Measurements from ENCODE around the gene KRT2. TPM values are rescaled to one million over a fixed set of nuclear protein-coding genes. Genes with fewer than 3 reads are reported as not detected.

KRT2 gene
- total and polyA plus RNA-seq, 2 of the 4 experiments (the other 2 are of a cell fraction) = not detected

- DNase-seq = no peak
- Histone ChIP-seq H4K8ac (ENCODE audit: low read depth in 2 of 2, low read length in 2 of 2) (no peak overlapping the region), H3K4me1 (ENCODE audit: control insufficient read depth, insufficient read depth, low read length) (no peaks in the 10 kb centered on the region), H2AFZ (replicated peaks; ENCODE audit: low read length, poor library complexity) (no peak overlapping the region), H3K14ac (replicated peaks; ENCODE audit: low read depth, low read length) (no peak overlapping the region), H3K4me2 (ENCODE audit: low read depth, low read length) (no peak overlapping the region), H3K9me1 (ENCODE audit: insufficient read depth, low read length) (no peaks in the 10 kb centered on the region), H2BK120ac (ENCODE audit: low read depth, low read length) (no peak overlapping the region), H3K56ac (ENCODE audit: extremely low read depth, insufficient read depth, low read length) (no peak overlapping the region), H3K27me3 (ENCODE audit: control insufficient read depth, insufficient read depth, low read length) (peaks cover 21% of the 10 kb centered on the region), H3K27ac (ENCODE audit: insufficient read depth, low read length) (no peak overlapping the region), H3K79me1 (ENCODE audit: low read depth in 1 of 2, low read length in 2 of 2) (no peaks in the 10 kb centered on the region), H3K9me3 (ENCODE audit: control insufficient read depth, insufficient read depth, low read length) (no peaks in the 10 kb centered on the region), H2AK5ac (ENCODE audit: low read depth, low read length) (no peak overlapping the region), H3K36me3 (ENCODE audit: control insufficient read depth, insufficient read depth, low read length) (no peaks in the 10 kb centered on the region), H2BK20ac (ENCODE audit: low read depth, low read length) (no peak overlapping the region), H3K4ac (ENCODE audit: low read depth, low read length) (no peak overlapping the region), H3K4me3 (ENCODE audit: insufficient read depth, low read depth, low read length) (no peak overlapping the region), H4K91ac (ENCODE audit: insufficient read depth, low read depth, low read length) (no peak overlapping the region), H3K23ac (ENCODE audit: low read depth, low read length) (no peak overlapping the region), H2BK5ac (ENCODE audit: low read depth, low read length, poor library complexity, severe bottlenecking) (no peak overlapping the region), H2AK9ac (replicated peaks; ENCODE audit: low read depth, low read length, poor library complexity) (no peak overlapping the region), H3K18ac (ENCODE audit: low read depth, low read length) (no peak overlapping the region), H4K20me1 (ENCODE audit: insufficient read depth, low read length) (no peaks in the 10 kb centered on the region), H2BK15ac (ENCODE audit: low read depth, low read length) (no peak overlapping the region), H4K5ac (ENCODE audit: low read depth, low read length) (no peak overlapping the region), H3K9ac (ENCODE audit: low read depth, low read length) (no peak overlapping the region)
- no peak for TF ChIP-seq NFE2L2 (IDR thresholded peaks at IDR 0.05; ENCODE audit: low read depth, low read length)
- TF ChIP-seq USF2 (IDR thresholded peaks at IDR 0.05; ENCODE audit: low read depth, low read length) = no peak
- TF ChIP-seq RFX5 (IDR thresholded peaks at IDR 0.05; ENCODE audit: low read depth, low read length) = no peak
- TF ChIP-seq CEBPB (IDR thresholded peaks at IDR 0.05; ENCODE audit: low read depth, low read length) = no peak
- TF ChIP-seq RAD21 (IDR thresholded peaks at IDR 0.05; ENCODE audit: low read length) = no peak
- no peak for TF ChIP-seq MAFK (IDR thresholded peaks at IDR 0.05; ENCODE audit: low read depth, low read length)
- TF ChIP-seq, protein P1, sequence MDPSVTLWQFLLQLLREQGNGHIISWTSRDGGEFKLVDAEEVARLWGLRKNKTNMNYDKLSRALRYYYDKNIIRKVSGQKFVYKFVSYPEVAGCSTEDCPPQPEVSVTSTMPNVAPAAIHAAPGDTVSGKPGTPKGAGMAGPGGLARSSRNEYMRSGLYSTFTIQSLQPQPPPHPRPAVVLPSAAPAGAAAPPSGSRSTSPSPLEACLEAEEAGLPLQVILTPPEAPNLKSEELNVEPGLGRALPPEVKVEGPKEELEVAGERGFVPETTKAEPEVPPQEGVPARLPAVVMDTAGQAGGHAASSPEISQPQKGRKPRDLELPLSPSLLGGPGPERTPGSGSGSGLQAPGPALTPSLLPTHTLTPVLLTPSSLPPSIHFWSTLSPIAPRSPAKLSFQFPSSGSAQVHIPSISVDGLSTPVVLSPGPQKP (IDR thresholded peaks at IDR 0.05; ENCODE audit: borderline replicate concordance, low read depth, low read length) = no peak
- TF ChIP-seq CHD1 (IDR thresholded peaks at IDR 0.05; ENCODE audit: low read depth, low read length) = no peak
- no peak for TF ChIP-seq FOS (IDR thresholded peaks at IDR 0.05; ENCODE audit: low read depth, low read length)
- no peak for TF ChIP-seq SMC3 (IDR thresholded peaks at IDR 0.05; ENCODE audit: low read depth, low read length)
- no TSS peak for BruUV-seq (replicated peaks)
- dilution Hi-C loops (cut with HindIII; ENCODE audit: low sequenced_read_pairs, unreplicated experiment) (no loop called here), intact Hi-C loops (cut with micrococcal nuclease) (no loop called here), in situ Hi-C loops (cut with MboI; ENCODE audit: low sequenced_read_pairs) (no loop called here)
- ChIA-PET POLR2A (ENCODE audit: unreplicated experiment) (no interaction called here), CTCF (no interaction called here)
- ATAC-seq (ENCODE audit: low read depth) = no peak
- no CpG with 5 or more reads among the region's 4 CpGs for WGBS, 2 experiments (ENCODE audit: extremely low coverage in 2 of 2, insufficient read length in 1 of 2)
These were observed 22.4 kb upstream of the KRT2 start for GRCh38 chr12:52674433-52674775.

Measured in IMR-90 (cell line).